HL-60/S4 treated with phorbol 12-myristate 13-acetate at 8.2 ng/mL for 4 days and 3 days (cell line): ENCODE results near the gene ABCA3.

Experiments
- in situ Hi-C: fragments of 300-500 bp; cut with MboI; formaldehyde crosslinking; loops from 2 replicates; pipeline ENCODE4 v1.15.0; 2022; ENCODE audit warnings: low sequenced_read_pairs

ABCA3 gene

DNA sequence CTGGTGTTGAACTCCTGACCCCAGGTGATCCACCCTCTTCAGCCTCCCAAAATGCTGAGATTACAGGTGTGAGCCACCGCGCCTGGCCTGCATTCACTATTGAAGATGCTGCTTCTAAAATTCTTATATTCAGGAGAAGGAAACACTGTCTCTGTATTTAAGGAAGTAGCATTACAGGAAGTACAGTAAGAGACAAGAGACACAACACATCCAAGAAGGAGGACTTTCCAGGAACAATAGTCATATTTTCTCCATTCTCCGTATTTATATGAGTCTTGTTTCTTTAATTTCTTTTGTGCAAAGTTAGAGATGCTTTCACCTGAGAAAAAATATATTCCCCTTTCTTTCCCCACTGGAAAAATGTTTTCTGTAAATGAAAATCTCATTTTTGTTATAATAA is 18.3 kb upstream of the ABCA3 start:
- in situ Hi-C loops = no loop called here

DNA sequence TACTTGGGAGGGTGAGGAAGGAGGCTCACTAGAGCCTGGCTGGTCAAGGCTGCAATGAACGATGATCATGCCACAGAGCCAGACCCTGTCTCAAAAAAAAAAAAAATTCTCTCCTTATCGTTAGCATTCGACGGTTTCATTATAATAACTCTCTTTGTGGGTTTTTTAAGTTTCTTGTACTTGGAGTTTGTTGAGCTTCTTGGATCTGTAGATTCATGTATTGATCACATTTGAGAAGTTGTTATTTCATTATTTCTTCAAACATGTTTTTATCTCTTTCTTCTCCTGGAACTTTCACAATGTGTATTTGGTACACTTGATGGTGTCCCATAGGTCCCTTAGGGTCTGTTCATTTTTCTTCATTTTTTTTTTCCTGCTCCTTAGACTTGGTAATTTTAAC is 16.8 kb upstream of the ABCA3 start:
- in situ Hi-C loops = no loop called here

DNA sequence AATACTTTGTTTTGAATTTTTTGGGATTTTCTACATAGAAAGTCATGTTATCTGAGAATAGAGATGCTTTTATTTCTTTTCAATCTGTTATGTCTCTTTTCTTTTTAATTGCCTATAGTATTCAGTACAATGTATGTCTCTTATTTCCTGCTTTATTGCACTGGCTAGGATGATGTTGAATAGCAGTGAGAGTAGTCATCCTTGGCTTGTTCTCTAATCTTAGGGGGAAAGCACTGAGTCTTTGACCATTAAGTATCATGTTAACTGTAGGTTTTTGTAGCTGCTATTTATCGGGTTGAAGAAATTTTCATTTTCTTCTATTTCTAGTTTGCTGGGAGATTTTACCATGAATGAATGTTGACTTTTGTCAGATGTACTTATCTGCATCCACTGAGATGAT is 10.0 kb upstream of the ABCA3 start:
- in situ Hi-C loops = no loop called here

DNA sequence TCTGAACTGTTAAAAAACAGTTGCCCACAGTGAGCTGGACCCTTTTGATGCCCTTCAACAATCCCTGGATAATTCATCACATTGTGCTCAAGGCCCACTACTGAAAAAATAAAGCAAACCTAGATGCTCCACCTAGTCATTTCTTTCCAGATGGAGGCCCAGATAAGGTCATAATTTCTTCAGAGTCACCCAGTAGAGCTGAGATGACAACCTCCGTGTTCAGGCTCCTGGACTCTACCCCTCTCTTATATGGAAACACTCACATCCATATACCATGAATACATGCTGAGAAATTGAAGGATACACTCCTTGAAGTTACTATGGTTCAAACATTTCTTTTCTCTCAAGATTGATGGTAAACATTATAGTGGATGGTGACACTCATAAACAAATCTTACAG is 2.7 kb upstream of the ABCA3 start:
- in situ Hi-C loops = no loop called here

DNA sequence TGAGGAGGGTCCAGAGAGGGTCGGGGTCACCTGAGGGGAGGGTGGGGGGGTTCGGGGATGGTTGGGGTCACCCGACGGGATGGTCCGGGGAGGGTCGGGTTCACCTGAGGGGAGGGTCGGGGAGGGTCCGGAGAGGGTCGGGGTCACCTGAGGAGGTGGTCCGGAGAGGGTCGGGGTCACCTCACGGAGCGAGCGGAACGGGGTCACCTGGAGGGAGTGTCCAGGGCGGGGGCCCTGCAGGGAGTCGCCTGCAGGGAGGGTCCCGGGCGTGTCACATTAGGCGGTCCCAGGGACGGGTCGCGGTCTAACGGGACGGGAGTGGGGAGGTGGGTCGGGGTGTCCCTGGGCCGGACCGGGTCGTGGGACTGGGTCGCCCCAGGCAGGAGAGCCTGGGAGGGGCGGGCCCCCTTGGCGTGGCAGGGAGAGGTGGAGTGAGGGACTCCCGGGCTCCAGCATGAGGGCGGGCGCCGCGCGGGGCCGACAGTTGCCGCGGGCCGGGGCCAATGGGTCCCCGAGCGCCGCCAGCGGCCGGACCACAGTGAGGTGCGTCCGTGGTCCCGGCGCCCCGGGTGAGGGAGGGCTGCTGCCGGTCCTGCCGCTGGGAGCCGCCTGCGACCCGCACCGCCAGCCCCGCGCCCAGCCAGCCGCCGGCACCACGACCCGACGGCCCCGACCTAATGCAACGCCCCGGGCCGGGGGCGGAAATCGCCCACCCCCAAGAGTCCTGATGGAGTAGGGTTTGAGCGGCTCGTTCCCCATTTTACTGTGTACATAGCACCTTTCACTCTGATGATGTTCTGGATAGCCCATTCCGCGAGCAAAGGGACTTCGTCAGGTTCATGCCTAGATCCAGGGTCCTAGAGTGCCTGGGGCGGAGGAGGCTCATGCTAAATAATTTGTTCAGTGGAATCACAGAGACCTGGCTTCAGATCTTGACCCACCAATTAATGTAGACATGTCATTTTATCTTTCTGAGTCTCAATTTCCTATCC is 1.2 kb upstream of the ABCA3 start:
- in situ Hi-C loops = no loop called here

DNA sequence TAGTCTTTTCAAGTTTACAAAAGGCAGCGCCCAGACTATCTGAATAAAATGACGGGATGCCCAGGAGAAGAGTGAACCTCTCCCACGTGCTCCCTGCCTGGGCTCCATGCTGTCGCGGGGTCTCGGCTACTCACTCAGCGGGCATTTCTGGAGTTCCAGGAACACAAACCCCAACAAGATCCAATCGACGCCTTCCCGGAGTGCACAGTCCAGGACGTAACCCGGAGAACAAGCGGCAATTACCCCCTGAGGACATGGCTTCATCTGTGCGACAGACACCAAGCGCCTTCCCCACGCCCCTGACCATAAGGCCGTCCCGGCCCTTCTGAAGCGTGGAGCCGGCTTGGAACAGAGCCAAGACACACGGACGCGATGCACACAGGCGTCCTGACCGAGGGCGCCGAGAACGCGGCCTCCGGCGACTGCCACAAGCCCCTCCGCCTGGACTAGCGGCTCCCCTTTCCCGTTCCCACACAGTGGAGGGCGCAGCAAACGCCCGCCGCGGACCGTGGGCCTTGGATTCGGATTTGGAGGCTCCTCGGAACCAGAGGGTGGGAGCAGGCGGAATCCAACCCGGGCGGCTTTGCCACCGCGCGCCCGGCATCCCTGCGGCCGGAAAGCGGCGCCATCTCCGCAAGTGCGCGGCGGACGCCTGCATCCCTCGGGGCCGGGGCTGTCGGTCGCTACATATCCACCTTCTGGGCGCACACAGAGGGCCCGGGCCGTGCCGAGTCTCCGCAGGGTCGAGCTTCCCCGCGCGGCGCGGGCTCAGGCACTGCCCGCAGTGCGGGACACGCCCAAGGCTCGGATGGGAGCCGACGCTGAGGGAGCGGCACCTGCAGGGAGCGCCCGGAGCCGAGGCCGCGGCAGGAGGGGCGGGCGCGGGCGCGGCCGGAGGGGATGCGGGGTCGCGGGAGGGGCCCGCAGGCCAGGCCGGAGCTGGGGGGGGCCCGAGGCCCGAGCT is 725 bp downstream of the ABCA3 start:
- in situ Hi-C loops = no loop called here

DNA sequence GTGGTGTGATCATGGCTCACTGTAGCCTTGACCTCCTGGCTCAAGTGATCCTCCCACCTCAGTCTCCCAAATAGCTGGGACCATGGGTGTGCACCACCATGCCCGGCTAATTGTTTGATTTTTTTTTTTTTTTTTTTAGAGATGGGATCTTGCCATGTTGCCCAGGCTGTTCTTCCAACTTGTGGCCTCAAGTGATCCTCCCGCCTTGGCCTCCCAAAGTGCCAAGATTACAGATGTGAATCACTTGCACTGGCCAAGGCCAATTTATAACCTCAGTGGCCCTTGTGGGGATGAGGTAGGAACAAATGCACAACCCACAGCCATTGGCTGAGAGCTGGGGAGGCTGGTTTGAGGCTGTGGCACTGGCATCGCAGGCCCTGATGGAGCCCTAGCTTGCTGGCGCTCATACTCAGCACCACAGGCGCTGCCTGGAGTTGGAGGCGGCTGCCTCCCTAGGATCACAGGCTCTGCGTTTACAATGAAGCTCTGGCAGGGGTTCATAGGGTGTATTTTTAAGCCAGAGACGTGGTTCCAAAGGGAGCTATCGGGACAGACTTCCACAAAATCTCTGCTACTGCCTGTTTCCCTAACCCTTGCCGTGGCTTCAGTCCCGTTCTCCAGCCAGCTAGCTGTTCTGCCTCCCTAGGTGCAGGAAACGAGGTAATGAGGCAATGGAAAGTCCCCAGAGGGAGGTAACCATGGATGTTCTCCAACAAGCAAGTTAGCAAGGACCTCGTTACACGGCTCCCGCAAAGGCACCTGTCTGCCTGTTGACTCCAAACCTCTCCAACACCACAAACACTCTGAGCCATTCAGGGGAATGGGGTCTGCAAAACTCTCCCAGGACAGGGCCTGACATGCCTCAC is 2.9 kb downstream of the ABCA3 start:
- in situ Hi-C loops = no loop called here

DNA sequence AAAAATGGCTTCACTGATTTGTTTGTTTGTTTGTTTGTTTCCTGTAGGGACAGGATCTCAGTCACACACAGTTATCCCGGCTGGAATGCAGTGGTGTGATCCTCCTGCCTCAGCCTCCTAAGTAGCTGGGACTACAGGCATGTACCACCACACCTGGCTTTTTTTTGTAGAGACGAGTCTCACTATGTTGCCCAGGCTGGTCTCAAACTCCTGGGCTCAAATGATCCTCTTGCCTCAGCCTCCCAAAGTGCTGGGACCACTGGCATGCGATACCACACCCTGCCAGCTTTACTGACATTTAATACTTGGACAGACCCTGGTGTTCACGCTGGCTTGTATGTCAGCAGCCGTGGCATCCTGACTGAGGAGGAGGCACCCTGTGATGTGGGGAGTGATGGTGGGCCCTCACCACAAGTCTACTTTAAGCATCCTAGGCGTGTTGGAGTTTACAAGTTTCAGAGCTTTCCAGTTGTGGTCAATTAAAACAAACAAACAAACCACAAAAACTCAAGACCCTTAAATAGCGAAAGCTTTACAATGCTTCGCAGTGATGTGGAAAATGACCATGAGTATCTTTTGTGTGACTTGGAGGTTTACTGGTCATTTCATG is 5.1 kb downstream of the ABCA3 start:
- in situ Hi-C loops = no loop called here

DNA sequence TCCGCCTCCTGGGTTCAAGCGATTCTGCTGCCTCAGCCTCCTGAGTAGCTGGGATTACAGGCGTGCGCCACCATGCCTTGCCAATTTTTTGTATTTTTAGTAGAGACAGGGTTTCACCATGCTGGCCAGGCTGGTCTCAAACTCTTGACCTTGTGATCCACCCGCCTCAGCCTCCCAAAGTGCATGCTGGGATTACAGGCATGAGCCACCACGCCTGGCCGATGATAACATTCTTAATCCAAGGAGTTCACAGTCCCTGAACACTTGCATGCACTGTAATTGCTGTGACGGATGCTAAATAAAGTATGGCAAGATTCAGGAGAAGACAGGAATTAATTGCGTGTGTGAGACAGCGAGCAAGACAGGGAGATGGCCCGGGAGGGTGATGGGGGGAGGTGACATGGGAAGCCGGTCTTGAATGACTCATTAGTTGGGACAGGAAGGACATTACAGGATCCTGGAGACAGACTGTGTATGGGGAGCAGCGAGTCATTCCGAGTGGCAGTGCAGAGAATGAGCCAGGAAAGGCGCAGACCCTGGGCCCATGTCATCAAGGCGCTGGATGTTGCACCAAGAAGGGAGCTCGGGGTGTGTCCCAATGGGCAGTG is 6.7 kb downstream of the ABCA3 start:
- in situ Hi-C loops = no loop called here

DNA sequence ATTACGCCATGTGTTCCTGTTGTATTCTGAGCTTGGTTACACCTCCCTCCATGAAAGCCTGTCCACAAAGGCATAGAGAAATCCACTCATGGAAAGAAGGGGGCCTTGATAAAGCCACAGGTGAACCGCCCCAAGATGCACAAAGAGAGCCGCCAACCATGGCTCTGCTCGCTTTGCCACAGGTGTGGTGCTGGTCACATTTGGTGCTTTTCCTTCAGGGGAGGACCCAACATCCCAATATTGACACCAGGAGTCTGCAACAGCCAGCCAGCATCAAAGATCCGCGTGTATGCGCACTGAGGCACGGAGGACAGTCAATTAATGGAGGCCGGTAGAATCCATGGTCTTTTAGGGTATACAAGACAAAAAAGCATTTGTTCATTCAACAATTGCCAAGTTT is 7.3 kb downstream of the ABCA3 start:
- in situ Hi-C loops = no loop called here

DNA sequence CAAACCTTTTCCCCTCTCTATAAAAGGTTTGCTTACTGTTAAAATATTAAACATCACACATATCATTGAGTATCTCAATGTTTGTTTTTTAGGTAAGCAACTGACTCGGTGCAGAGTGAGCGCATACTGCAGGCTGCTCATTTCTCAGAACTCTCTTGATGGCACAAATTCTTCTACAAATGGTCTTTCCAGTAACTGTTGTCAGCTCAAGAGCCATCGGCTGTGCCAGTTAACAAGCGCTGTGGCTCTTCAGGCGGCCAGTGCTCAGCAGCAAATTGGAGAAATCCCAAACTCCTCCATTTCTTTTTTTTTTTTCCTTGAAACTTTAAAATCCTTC is 8.6 kb downstream of the ABCA3 start:
- in situ Hi-C loops = no loop called here

DNA sequence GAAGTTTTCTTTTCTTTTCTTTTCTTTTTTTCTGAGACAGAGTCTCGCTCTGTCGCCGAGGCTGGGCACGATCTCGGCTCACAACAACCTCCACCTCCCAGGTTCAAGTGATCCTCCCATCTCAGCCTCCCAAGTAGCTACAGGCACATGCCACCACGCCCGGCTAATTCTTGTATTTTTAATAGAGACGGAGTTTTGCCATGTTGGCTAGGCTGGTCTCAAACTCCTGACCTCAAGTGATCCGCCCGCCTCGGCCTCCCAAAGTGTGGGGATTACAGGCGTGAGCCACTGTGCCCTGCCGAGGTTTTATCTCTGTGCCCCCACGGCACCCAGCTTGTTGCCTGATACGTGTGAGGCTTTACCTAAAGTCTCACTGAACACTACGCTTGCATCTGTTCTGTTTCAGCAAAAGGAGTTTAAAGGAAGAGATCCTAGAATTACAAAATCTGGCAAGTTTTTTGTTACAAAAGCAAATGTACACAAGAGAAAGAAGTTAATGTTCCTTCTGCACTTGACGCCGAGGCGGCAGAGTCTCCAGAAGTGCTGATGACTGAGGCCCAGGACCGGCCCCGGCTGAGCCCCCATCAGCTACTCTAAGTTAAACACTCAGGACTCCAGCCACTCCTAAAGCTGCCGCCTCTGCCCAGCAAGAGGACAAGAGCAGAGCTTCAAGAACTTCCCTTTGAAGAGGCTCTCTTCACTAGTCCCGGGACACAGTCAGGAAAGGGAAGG is 9.2 kb downstream of the ABCA3 start:
- in situ Hi-C loops = no loop called here

DNA sequence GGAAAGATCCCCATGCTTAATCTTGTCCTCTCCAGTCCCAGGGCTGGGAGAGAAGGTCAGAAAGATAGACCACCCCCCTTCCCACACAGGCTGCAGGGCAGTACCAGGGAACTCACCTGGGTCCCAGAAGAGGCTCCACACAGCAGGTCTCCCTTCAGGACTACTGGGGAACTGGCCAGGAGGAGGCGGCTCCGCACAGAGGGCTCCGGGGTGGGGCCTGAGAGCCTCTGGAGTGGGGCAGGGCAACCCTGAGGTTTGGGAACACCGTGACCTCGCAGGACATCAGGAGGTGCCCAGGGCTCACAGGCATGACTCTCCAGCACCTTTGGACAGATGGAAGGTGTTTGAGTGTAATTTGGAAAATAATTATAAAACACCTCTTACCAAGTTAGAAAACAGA is 11.0 kb downstream of the ABCA3 start:
- in situ Hi-C loops = no loop called here

DNA sequence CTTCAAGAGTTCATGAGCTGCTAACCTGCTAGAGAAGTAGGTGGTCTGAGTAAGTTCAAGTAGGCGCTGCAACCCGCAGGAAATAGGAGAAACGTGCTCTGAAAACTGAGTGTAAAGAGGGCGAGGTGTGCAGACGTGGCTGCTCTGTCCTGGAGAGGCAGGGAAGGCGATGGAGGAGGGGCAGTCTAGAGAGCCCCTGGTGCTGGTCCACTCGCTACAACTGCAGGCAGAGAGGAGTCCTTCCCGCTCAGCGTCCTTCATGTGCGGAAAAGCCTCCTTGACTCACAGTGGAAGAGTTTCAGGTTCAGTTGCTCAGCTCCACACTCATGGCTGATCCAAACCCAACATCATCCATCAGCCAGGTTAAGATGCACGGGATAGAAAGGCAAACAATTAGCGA is 12.1 kb downstream of the ABCA3 start:
- in situ Hi-C loops = no loop called here

DNA sequence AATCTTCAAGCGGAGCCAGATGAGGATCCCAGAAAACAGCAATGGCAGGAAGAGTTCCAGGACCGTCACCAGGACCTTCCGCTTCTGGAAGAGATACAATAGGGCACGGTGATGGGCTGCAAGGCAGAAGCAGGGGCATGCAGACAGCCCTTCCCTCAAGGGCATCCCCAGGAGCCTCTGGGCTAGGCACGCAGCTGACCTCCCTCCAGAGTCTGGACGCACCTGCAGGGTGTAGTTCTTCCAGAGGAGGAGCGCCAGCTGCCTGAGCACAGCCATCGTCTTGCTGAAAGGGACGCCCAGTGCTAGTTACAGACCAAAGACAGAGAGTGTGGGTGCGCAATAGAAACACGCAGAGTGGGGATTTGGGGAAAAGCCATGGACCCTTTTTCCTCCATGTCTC is 14.3 kb downstream of the ABCA3 start:
- in situ Hi-C loops = no loop called here

DNA sequence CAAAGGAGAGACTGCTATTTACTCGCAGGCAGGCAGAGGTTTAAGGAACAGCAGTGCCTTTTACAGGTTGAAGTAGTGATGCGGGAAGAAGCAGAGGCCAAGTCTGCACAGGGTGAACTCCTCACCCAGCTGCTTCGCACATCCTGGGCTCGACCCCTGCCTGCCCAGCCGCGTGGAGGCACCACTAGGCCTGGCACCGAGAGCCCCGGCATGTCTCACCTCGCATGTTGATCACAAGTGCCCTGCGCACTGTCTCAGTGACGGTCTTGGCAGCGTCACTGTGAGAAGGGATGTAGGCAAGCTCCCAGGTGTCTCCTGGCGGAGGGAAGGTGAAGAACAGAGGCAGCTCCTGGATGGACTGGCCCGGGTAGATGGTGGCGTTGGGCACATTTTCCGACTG is 14.7 kb downstream of the ABCA3 start:
- in situ Hi-C loops = no loop called here

DNA sequence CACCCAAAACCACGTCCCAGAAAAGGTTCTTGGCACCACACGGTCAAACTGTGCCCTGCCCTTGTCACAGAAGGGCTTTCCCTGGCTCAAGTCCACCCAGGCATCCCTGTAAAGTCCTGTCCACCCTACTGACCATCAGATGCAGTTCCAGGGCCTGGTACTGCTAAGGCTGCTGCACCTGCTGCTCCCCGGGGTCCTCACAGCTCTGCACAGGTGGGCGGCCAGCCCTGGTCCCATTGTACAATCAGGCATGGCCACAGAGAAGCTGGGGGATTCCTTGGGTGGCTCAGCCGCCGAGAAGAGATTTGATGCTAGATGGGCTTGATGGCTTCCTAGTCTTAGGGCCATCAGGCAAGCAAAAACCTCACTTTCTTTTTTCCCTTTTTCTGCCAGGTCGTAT is 15.3 kb downstream of the ABCA3 start:
- in situ Hi-C loops = no loop called here

DNA sequence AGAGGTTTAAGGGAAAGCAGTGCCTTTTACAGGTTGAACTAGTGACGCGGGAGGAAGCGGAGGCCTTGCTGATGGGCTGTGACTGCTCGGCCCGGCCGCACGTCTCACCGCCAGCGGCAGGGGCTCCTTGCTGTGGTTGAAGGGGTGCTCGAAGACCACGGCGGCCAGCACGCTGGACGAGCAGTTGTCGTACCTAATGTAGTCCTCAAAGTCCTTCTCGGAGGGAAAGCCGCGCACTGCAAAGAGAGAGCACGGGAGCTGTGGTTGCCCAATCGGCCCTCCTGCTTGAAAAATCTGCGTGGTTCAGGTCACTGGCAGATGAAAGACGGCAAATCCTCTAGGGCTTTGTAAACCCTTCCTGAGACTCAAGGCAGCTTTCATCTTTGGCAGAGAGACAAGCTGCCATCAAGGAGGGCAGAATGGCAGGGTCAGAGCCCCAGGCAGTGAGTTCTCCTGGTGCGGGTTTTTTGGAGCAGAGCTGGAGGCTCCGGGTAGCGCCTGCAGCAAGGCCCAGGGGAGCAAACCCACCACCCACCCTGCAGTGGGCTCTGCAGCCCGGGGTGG is 16.1 kb downstream of the ABCA3 start:
- in situ Hi-C loops = no loop called here

DNA sequence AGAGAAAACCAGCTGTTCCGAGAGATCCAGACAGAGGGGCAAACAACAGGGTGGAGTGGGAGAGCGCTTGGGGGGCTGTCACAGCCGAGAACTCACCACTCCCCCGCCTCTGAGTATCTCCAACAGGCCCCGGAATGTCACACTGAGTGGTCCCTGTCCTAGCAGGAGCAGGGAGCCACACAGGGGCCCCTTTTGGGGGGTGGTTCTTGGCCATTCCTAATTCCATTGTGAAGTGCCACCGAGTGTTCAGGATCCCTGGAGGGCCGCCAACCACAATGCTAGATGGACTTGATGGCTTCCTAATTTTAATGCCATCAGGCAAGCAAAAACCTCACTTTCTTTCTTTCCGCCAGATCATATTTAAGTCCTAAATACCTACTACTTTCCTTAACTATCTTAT is 16.8 kb downstream of the ABCA3 start:
- in situ Hi-C loops = no loop called here
